ENCODE results near the gene PIPOX.

Gene PIPOX, protein sequence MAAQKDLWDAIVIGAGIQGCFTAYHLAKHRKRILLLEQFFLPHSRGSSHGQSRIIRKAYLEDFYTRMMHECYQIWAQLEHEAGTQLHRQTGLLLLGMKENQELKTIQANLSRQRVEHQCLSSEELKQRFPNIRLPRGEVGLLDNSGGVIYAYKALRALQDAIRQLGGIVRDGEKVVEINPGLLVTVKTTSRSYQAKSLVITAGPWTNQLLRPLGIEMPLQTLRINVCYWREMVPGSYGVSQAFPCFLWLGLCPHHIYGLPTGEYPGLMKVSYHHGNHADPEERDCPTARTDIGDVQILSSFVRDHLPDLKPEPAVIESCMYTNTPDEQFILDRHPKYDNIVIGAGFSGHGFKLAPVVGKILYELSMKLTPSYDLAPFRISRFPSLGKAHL

GRCh38 chr17:29042679-29043538, at the start of gene PIPOX:
TSS of gene PIPOX (plus strand) at chr17:29043141. CDS start at chr17:29043226, 85 bp downstream.
- H3K4me3 ChIP-seq (replicated peaks in 1 of 2; ENCODE audit: low read depth in 2 of 2, low read length in 2 of 2), result no peak within 1 kb of the TSS
- TF ChIP-seq, protein P1, sequence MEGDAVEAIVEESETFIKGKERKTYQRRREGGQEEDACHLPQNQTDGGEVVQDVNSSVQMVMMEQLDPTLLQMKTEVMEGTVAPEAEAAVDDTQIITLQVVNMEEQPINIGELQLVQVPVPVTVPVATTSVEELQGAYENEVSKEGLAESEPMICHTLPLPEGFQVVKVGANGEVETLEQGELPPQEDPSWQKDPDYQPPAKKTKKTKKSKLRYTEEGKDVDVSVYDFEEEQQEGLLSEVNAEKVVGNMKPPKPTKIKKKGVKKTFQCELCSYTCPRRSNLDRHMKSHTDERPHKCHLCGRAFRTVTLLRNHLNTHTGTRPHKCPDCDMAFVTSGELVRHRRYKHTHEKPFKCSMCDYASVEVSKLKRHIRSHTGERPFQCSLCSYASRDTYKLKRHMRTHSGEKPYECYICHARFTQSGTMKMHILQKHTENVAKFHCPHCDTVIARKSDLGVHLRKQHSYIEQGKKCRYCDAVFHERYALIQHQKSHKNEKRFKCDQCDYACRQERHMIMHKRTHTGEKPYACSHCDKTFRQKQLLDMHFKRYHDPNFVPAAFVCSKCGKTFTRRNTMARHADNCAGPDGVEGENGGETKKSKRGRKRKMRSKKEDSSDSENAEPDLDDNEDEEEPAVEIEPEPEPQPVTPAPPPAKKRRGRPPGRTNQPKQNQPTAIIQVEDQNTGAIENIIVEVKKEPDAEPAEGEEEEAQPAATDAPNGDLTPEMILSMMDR (IDR thresholded peaks at IDR 0.05; ENCODE audit: low read depth, low read length), result no peak
- DNase-seq (ENCODE audit: low read depth in 2 of 2), result peak; percentile 12 to 77

- TF ChIP-seq, protein P1 (IDR thresholded peaks at IDR 0.05; ENCODE audit: low read depth, low read length), result no peak
- no peak for DNase-seq (ENCODE audit: low read depth in 2 of 2)
Measured at GRCh38 chr17:28993645-28994426, 49.1 kb upstream of the PIPOX start.

DNA sequence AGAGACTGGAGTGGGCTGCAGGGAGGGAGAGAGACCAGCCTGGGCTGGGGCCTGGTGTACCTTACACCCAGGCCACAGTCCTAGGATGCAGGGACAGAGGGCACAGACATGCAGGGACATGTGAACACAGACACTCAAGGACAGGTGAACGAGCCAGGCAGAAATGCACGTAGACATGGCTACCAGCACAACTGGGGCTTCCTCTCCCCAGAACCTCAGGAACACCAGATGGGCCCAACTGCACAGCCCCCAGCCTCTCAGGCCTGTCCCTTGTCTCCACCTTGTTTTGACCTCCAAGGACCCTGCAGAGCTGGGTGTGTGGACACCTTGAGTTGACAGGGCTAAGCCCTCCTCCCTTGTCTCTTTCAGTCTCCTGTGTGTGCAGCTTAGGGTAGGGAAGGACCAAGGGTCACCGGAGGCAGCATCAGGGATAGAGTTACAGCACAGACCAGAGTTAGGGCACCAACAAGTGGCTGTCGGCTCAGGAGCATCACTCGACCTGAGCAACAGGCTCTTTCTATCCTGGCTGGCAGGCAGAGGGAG, 46.3 kb upstream of the PIPOX start:
- TF ChIP-seq, protein P1 (IDR thresholded peaks at IDR 0.05; ENCODE audit: low read depth, low read length), result no peak
- no peak overlapping the region for H3K4me3 ChIP-seq (replicated peaks in 1 of 2; ENCODE audit: low read depth in 2 of 2, low read length in 2 of 2)
- DNase-seq (ENCODE audit: low read depth in 2 of 2), result no peak

More at GRCh38 chr17:28993645-28994426, 49.1 kb upstream of the PIPOX start:
- H3K4me3 ChIP-seq (replicated peaks in 1 of 2; ENCODE audit: low read depth in 2 of 2, low read length in 2 of 2), result no peak overlapping the region

GRCh38 chr17:28997806-28998205, 45.1 kb upstream of the PIPOX start:
- no peak for DNase-seq (ENCODE audit: low read depth in 2 of 2)
- TF ChIP-seq, protein P1 (IDR thresholded peaks at IDR 0.05; ENCODE audit: low read depth, low read length), result no peak
- no peak overlapping the region for H3K4me3 ChIP-seq (replicated peaks in 1 of 2; ENCODE audit: low read depth in 2 of 2, low read length in 2 of 2)

- TF ChIP-seq, protein P1 (IDR thresholded peaks at IDR 0.05; ENCODE audit: low read depth, low read length), result no peak
- no peak overlapping the region for H3K4me3 ChIP-seq (replicated peaks in 1 of 2; ENCODE audit: low read depth in 2 of 2, low read length in 2 of 2)
- DNase-seq (ENCODE audit: low read depth in 2 of 2), result no peak
Measured at GRCh38 chr17:28999206-28999605, 43.7 kb upstream of the PIPOX start.

DNA sequence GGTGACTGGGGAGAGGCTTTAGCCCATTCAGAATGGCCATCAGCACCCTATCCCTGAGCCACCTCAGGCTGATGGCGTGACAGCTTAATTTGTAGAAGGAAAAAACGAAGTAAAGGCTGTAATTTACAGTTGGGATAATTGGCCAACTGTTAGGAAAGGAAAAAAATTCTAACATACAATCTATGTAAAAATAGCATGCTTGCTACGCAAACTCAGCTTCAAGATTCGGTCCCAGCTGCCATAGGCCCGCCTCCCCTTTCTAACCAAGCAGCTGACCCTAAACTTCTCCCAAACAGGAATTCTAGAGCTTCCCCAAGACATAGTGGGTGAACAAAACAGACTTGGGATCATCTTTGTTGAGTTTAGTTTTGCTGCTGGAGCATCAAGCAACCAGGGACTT, 42.0 kb upstream of the PIPOX start:
- TF ChIP-seq, protein P1 (IDR thresholded peaks at IDR 0.05; ENCODE audit: low read depth, low read length), result no peak
- DNase-seq (ENCODE audit: low read depth in 2 of 2), result no peak
- H3K4me3 ChIP-seq (replicated peaks in 1 of 2; ENCODE audit: low read depth in 2 of 2, low read length in 2 of 2), result no peak overlapping the region

All from cardiac fibroblast (primary cell).